CD4-positive, alpha-beta T cell treated with Interferon alpha-2 for 1 hour (primary cell): ENCODE measurements around the gene HPSE2.
"Not testable (repeated sequence)": the region's sequence is repeated elsewhere in the genome, so short reads cannot be mapped to it uniquely, and the experiment has no call there.

ENCODE experiments used
- DNase-seq, 2 donors: peaks; one replicate each; pipeline ENCODE4 v3.0.0-alpha.2; 2020 to 2022

HPSE2 gene

GRCh38 chr10:98916526-98917125, 319.0 kb downstream of the HPSE2 start:
- DNase-seq, result no peak

- DNase-seq, result no peak
Observed at GRCh38 chr10:98915911-98916310, 319.7 kb downstream of the HPSE2 start.

- DNase-seq, result no peak
Observed at GRCh38 chr10:98910546-98910945, 325.1 kb downstream of the HPSE2 start.

- DNase-seq, result no peak
Observed at GRCh38 chr10:98910048-98910447, 325.6 kb downstream of the HPSE2 start.

GRCh38 chr10:98908868-98909267, 326.8 kb downstream of the HPSE2 start:
- DNase-seq, result no peak

GRCh38 chr10:98908247-98908646, 327.4 kb downstream of the HPSE2 start:
- not testable (repeated sequence) for DNase-seq

- no peak for DNase-seq
Observed at GRCh38 chr10:98901441-98902110, 334.1 kb downstream of the HPSE2 start.

- no peak for DNase-seq
Observed at GRCh38 chr10:98899018-98899417, 336.6 kb downstream of the HPSE2 start.

- no peak for DNase-seq
Observed at GRCh38 chr10:98892523-98892922, 343.1 kb downstream of the HPSE2 start.

GRCh38 chr10:98886686-98887085, 349.0 kb downstream of the HPSE2 start:
- DNase-seq, result peak in 1 of 2 donors; percentile 0

- DNase-seq, result no peak
Observed at GRCh38 chr10:98885378-98885777, 350.3 kb downstream of the HPSE2 start.

GRCh38 chr10:98881789-98882188, 353.9 kb downstream of the HPSE2 start:
- no peak for DNase-seq

GRCh38 chr10:98880971-98881370, 354.7 kb downstream of the HPSE2 start:
- no peak for DNase-seq

- DNase-seq, result no peak
Observed at GRCh38 chr10:98878921-98879320, 356.7 kb downstream of the HPSE2 start.

- no peak for DNase-seq
Observed at GRCh38 chr10:98878418-98878817, 357.2 kb downstream of the HPSE2 start.

- DNase-seq, result no peak
Observed at GRCh38 chr10:98861962-98862361, 373.7 kb downstream of the HPSE2 start.

- DNase-seq, result no peak
Observed at GRCh38 chr10:98858525-98858924, 377.1 kb downstream of the HPSE2 start.

GRCh38 chr10:98855403-98856189, 380.1 kb downstream of the HPSE2 start:
- DNase-seq, result no peak

GRCh38 chr10:98852686-98853085, 383.0 kb downstream of the HPSE2 start:
- DNase-seq, result no peak

GRCh38 chr10:98848361-98848760, 387.3 kb downstream of the HPSE2 start:
- DNase-seq, result no peak

- DNase-seq, result no peak
Observed at GRCh38 chr10:98846787-98847186, 388.9 kb downstream of the HPSE2 start.

GRCh38 chr10:98833542-98833941, 402.1 kb downstream of the HPSE2 start:
- DNase-seq, result no peak

GRCh38 chr10:98832738-98833137, 402.9 kb downstream of the HPSE2 start:
- no peak for DNase-seq

- DNase-seq, result no peak
Observed at GRCh38 chr10:98832196-98832595, 403.5 kb downstream of the HPSE2 start.
